Stimulated activated CD4-positive, alpha-beta T cell treated with anti-CD3 and anti-CD28 coated beads, Interleukin-1b, Interleukin-23, amount 100 ng/mL, for 24 hours (primary cell): Measurements from ENCODE around the gene MEIS1.

Experiments used
- DNase-seq, 4 experiments: peaks; one replicate each; pipeline ENCODE4 v3.0.0-alpha.2; 2020; ENCODE audit warnings: low read depth in 4 of 4, low spot score in 1 of 4

Gene MEIS1

DNA sequence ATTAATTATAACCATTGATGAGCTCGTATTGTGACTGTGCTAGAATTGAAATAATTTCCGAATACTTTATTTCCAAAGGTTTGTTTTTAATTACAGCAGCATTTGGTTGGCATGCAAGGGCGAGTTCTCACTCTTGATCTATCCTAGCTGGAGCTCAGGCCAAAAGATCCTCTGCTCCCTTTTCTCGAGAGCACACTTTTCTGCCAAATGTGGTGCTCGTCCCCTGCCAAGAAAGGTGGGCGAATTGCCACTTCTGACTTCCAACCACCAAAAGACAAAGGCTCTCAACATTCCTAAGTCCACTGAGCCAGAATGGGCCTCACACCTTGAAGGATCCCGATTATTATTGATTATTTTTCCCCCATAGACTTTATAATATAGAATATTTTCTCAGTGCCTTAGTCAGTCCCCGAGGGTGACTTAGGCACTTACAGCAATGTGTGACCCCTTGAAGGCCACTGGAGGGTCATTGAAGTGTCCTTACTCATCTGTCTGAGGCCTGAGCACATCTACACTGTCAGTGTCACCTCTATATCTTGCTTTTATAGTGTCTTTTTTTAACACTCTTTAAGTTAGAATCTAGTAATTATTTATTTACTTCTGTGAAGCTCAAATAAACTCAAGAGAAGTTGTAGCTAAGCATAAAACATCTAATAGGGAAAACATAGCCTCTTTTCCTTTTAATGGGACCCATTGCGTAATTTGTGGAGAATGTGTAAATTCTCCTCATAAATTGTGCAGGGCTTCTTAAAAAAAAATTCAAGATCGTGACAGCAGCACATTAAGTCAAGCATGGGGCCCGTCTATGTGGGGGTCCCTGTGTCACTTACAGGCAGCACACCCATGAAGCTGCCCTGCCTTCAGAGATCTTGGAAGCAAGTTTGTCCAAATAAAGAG, 98.3 kb downstream of the MEIS1 start:
- no peak for DNase-seq

DNA sequence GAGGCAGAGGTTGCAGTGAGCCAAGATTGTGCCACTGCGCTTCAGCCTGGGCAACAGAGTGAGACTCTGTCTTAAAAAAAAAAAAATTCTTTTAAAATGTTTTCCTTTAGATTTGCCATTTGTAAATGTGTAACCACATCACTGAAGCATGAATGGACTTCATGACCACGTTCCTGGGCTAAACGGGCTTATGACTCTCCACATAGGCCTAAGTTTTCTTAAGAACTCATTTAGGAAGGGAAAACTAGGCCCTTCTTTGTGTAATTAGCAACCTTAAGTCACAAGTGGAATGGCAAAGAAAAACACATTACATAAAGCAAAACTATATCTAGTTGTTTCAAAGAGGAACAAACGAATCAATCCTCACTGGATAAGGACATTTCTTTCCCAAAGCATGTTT, 99.5 kb downstream of the MEIS1 start:
- no peak for DNase-seq

DNA sequence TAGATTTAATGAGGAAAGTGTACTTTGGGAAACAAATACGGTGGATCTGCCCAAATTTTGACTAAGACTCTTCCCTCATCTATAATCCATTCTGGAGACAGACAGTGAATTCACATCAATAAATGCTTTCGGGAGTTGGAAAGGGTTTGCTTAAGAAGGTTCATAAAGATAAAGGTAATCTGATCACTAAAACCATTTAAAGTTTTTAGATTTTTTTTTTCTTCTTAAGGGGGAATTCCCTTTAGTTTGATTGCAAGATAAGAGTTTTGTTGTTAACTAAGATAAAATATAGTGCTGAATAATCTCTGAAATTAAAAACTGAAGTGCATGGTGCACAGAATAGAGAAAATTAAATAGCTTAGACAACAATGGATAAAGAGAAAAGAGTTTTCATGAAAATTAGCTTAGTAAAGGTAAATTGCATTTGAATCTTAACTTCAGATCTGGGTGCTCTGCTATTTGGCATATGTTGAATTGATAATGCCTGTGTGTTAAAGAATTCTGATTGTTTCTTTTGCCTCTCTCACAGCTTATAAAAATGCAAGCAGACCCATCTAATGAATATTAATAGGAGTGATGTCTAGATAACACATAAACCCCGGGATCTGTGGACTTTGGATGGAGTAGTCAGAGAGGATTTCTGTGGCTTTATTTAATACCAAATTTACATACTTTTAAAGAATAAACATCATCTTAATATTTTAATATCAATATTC, 100.8 kb downstream of the MEIS1 start:
- no peak for DNase-seq

DNA sequence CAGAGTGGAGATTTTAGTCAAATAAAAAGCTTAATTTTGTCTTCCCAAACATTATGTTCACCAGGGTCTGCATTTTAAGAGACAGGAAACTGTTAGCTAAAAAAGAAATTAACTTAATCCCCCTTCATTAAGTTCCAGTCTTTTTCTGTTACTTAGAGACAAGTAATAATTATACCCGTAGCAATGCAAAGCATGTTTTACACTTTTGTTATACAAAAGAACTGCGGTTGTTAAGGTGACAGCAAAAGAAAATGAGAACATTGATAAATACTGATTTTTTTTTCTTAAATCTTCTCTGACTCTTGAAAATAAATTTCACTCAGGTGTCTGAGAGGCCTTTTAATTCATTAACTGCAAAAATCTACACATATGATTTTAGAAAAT, 101.4 kb downstream of the MEIS1 start:
- no peak for DNase-seq

DNA sequence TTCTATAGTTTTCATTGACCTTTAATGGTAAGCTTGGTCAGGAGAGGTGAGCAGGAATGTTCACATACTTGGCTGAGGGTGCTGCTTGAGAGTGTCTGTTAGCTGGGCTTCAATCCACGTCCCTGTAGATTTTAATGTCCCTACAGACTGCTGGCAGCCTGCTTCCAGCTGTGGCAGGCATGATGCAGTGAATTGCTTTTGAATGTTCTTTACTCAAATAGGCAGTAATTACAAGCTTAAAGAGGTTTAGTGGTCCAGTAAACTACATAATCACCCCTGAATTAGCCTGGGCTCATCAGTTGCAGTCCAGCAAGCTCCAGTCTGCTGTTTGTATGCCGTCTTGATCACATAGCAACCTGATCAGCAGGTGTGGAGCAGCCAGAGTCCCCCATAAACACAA, 102.1 kb downstream of the MEIS1 start:
- DNase-seq: no peak

DNA sequence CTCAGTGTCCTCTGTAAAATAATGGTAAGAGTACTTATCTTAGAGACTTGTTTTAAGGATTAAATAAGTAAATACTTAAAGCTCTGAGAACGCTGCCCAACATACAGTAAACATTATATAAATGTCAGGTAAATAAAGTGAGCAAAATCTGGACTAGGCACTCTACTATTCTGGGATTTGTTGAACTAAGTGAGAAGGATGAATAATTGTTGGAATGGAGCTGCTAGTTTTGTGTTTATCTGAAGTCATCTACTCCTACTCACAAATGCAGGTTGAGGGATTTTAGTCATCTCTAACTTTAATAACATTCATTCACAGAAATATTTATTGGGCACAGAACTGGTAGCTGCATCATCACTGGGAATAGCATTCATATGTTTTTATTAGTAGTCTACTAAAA, 103.4 kb downstream of the MEIS1 start:
- DNase-seq: no peak

DNA sequence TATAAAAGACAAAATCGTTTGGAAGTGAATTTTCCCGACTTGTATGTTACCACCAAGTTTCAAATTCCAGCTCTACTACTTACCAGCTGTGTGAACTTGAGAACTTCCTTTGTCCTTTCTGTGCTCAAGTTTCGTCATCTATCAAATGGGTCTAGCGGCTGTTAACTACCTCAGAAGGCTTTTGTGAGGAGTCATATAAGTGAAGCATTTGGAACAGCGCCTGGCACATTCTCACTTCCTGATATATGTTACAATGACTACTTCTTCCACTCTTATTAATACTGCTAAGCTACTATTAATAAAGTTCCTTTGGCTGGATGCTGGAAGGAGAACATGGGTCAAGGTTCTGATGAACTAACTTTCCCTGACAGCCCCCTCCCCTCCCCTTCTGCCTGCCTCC, 104.5 kb downstream of the MEIS1 start:
- DNase-seq: no peak

DNA sequence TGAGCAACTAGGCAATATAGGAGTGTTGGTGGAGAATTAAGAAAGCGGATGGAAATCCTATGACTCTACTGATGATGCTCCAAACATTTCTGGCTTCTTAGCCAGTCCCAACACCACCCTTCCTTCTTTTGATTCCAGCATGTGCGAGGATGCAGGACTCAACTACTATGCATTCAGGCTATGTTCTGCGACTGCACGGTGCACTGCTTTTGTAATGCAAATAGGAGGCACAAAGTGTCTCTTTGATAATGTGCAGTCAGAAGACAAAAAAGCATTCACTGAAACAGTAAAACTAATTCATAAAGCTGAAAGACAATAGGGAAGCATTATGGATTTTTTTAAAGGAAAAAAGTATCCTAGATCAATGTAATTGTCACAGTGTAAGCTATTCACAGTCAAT, 106.7 kb downstream of the MEIS1 start:
- no peak for DNase-seq

DNA sequence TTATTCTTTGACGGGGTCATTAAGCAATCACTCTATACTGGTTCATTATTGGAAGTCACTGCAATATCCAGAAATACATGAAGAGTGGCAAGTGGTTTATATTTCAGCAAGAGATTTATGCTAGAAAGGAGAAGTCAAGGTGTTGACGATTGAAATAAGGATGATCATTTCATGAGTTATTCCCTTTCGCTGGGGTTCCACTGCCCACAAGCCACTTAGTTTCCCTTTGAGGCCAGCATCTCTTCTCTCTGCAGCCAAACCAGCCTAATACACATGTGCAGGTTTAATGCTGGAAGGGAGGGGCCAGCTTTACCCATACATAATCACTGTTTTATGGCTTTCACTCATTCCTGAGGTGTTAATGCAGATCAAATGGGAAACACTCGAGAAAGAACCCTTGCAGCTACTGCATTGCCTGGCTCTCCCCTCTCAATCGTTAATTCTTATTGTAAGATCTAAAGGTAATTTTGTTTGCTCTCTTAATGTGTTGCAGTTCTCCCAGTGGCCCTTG, 108.4 kb downstream of the MEIS1 start:
- DNase-seq: no peak

DNA sequence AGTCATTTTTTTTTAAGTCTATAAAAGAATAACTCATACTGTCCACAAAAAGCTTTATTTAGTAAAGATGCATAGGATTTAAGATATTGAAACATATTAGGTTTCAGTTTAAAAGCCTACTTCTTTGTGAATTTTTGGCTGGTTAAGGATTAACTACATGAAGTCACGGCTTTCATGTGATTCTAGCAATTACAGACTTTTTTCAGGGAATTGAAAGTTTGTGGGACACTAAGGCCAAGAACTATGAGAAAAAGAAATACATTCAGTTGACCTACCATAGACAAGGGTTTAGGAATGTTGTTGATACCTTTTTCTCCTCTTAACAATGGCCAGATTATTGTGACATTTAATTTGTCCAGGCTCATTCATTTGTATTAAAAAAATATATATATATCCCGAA, 109.3 kb downstream of the MEIS1 start:
- no peak for DNase-seq

DNA sequence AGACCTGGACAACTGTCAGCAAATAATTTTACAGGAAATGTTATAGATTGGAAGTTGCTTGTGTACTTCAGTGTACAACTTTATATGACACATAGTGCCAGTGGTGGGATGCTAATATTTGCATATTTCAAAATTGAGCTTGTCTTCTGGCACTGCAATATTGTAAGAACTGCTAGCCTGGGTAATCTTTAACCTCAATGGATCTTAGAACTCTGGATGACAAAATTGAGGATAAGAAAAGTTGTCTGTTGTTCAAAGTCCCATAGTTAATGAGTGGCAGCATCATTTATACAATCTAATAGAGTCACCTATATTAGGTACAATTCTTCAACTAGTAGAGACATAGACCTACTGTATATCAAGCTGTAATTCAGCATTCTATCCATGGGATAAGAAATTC, 110.3 kb downstream of the MEIS1 start:
- no peak for DNase-seq

DNA sequence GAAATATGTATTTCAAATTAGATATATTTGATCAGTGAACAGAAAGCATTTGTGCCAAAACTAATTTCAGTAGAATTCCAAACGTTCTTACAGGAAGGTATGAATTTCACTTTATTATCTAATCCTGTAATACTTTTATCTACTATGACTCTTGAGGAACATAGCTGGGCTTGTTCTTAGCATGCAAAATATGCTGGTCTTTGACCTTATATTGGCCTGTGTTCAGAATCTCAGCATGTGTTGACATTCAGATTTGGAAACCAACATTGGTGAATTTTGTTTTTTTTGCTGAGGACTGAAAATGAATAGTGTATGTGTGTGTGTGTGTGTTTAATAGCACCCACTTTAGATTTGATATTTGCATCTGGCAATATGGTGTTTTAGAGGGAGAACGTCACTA, 112.2 kb downstream of the MEIS1 start:
- no peak for DNase-seq

DNA sequence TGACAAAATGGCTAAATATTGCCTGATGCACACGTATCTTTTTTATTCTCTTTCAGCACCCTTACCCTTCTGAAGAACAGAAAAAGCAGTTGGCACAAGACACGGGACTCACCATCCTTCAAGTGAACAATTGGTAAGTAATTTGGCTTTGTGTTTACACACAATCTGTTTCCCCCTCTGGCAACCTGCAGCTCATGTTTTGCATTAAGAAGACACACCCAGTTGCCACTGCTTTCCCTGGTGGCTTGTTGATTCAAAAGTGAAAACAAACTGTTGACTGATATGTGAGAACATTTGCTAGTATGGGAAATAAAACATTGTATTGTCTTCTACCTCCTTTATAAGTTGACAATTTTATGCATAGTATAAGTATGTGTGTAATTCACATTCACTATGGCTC, 113.0 kb downstream of the MEIS1 start:
- no peak for DNase-seq

DNA sequence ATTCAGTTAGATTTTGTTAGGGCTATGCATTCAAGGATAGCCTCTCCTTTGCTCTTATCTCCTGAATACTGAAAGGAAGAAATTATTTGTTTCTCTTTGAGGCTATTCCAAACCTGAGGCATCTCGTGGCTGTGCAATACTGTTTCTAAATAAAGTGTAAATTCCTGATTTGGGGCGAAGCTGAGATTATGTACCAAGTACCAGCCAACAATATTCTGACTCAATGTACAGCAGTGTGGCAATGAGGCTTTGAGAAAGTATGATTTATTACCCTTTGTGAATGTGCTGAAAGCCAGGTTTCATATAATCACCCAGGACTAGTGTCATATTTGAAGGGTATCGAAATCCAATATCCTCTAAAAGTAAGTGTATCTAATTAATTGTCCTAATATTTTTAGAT, 113.5 kb downstream of the MEIS1 start:
- no peak for DNase-seq

DNA sequence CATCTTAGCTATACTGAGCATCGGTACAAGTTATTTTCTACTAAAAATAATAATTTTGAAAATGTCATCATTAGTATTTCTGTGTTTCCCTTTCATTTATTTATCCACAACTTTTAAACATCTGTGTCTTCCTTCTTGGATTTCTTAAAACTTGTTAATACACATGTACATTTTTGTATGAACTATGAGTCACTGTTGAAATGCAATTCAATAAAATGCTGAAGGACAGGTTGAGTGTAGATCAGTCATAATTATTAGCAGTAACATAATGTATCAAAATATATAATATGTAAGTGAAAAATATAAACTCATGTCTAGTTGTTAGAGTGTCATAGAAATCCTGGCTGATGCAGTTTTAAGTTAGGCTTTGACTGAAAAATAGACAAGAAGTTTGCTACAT, 115.9 kb downstream of the MEIS1 start:
- DNase-seq: no peak

DNA sequence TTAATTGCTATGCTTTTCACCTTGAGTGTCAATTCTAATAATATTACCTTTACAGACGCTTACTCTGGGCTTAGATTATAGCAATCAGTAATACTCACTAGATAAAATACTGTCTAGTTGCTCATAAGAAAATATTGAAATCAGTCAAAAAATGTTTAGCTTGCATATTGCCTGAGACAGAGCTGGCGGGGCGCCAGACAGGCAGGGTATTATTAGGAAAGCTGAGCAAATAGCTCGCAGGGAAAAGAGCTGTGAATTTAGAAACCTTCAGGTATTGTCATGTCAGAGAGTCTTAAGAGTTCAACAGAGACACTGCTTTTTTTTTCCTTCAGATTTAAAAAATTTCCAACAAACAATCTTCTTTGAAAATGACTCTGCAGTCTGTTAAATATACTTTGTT, 118.4 kb downstream of the MEIS1 start:
- no peak for DNase-seq

DNA sequence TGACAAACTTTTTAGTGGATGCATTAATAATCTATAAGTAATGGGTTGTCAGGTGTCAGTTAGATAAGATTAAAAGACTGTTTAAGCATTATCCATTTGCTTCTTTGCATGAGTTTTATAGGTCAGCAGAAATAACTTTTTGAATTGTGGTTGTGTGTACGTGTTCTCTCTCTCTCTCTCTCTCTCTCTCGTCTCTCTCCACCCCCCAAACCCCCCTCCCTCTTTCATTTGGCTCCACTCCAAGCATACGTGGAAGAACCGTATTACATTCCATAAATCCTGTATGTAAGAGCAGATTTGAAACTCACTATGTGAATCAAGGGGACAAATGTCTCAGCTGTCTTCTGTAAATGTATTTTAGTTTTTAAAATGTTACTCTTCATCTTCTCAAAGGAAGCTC, 120.2 kb downstream of the MEIS1 start:
- DNase-seq: no peak

DNA sequence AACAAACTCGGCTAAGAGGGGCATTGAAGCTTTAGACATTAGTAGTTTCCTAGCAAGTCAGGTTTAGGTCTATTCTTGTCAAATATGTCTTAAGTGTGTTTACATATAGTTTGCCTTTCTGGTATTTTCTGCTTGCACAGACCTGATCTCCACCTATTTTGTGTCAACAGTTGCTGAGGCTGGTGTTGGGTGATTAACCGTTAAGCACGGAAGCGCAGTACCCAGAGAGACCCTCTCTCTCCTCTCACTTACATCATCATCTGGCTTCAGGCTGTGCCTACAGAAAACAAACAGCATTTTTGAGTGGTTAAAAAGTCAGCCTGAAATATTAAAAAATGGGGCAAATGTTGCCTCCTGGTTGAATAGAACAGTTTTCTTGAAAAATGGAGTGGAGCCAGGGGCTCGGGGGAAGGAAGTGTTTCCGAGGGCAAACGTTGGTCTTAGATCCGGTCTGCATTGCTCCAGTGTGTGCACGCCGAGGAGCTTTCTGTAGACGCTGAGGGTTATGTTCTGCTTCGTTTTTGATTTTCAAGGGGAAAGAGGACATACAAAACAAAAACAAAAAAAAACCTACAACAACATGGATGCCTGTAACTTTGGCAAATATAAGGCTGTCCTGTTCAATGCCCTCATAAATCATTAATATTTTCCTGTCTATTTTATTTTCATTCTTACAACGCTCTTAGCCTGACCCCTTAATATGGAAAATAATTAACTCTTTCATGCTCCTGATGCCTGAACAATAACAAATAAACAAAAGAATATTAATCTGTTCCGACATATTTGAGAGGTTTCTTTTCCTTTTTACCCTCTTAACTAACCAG, 120.8 kb downstream of the MEIS1 start:
- no peak for DNase-seq

DNA sequence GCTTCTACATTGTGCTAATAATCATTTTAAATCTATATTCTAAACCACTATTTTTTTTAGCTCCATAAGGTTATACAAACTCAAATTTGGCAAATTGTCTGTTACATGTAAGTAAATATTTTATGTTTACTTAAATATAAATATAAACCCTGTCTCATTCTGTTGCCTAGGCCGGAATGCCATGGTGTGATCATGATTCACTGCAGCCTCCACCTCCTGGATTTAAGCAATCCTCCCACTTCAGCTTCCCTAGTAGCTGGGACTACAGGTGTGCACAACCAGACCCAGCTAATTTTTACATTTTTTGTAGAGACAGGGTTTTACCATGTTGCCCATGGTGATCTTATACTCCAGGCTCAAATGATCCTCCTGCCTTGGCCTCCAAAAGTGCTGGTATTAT, 124.7 kb downstream of the MEIS1 start:
- DNase-seq: no peak

DNA sequence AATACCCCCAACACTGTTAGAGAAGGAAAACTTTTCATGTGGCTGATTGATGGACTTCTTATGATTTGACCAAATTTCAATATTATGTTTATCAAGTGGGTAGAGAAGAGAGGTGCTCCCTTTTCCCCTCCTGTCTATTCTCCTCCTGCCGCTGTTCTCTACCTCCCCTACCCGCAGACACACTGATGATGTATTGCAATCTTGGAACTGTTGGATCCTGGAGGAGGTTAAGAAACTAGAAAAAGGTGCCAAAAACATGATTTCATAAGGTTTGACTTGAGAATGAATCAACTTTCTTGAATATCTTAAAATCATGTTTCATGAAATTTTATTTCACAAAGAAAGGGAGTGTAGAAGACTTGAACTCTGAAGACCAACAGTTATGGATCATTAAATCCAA, 125.8 kb downstream of the MEIS1 start:
- no peak for DNase-seq

DNA sequence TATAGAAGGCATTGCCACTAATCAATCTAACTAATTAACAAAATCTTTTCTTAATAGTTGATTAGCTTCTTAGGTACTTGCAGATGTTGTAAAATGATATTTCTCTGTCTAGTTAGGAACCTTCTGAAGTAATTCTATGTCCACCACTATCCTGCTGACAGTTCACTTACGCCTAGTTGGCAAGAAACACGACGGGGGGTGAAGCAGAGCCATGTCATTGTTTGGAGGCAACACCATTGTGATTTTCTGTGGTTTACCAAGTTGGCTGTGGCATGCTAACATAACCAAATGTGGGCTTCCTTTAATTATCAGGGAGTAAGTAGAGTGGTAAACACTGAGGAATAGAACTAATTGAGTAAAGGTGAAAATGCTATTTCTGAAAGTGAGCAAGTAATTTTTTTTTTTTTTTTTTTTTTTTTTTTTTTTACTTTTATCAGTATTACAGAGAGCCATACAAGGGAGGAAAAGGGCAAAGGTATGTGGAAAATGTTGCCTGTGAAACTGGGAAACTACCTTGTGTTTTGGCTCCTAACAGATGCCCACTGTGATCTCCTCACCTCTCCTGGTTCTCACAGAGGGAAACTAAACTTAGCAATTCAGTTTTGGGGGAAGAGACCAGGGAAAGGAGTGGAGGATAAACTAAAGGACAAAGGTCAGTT, 126.8 kb downstream of the MEIS1 start:
- no peak for DNase-seq
